GM12892 (cell line): ENCODE results near the gene CNN1.

Source experiments
- POLR2A ChIP-seq: IDR thresholded peaks from 2 replicates; pipeline ENCODE4 v1.6.1; 2011; ENCODE audit warnings: low read depth, low read length, control low read depth
- POLR2AphosphoS5 ChIP-seq: IDR thresholded peaks from 2 replicates; pipeline ENCODE4 v1.6.1; 2011; ENCODE audit warnings: low read depth, low read length, control low read depth

DNA sequence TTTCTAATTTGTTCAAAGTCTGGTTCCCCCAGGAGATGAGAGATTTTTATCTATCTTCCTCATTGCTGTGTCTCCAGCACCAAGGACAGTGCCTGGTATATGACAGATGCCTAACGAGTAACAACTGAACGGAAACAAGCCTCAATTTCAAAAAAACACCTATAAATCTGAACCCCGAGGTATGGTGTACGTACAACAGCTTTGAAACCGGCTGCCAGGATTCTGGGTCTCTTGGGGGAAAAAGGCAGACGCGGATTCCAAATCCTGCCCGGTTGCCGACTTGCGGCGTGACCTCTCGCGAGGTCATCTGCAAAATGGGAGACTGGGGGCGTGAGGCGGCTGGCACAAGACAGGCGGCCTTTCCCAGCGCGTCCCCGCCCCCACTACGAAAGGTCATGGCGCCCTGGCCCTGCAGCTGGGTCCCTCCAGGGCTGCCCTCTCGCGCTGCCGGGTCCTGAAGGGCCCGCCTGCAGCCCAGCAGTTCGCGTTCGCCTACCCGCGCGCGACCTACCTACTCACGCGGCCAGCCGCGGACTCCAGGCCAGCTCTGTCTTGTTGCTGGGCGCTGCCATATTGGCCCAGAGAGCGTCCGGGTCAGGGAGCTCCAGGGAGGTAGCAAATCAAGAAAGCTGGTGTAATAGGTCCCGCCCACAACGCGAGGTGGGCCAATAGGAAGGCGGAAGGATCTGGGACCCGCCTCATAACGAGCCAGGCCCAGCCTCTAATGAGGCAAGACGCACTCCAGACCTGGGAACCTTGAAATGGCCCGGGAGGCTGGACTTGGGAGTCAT lies 9.9 kb upstream of the CNN1 start, which contains the start of gene ECSIT:
- TF ChIP-seq POLR2AphosphoS5 = peak; percentile 55; the same call in 1 of the 2 replicates
- TF ChIP-seq POLR2A = peak; percentile 74; the same call in 1 of the 2 replicates
